ENCODE data around the gene REV1.

- TF ChIP-seq CTCF (IDR thresholded peaks at IDR 0.05) (no peak), POLR2A (IDR thresholded peaks at IDR 0.05) (no peak)
These were observed 11.2 kb downstream of the REV1 start for GRCh38 chr2:99478632-99479031.

Data from adrenal gland (tissue), 5 donors.